ENCODE measurements around the gene NDC80. TPM values are rescaled to one million over a fixed set of nuclear protein-coding genes. Genes with fewer than 3 reads are reported as not detected.
A peak's percentile ranks its signal among the peaks of the same experiment; 100 is the strongest.

NDC80 gene
- total and polyA plus RNA-seq, 9 of the 15 experiments (the other 6 are each of a cell fraction or from before 2014, with no cell fraction given), result 65.2 to 97.9 (median 83.3) TPM

GRCh38 chr18:2655954-2656236 lies 84.5 kb downstream of the NDC80 start (continued):
- TF ChIP-seq FOXA3 (CRISPR knock-in tag; conservative IDR thresholded peaks at IDR 0.05 in 1 of 2, IDR thresholded peaks at IDR 0.05 in 1 of 2), result peak in 1 of 2 experiments; percentile 7; a peak in 1 of 4 replicates
- TF ChIP-seq ZNF79 (CRISPR knock-in tag; IDR thresholded peaks at IDR 0.05; ENCODE audit: low read depth), result no peak
- TF ChIP-seq NR3C1 (CRISPR knock-in tag; IDR thresholded peaks at IDR 0.05), result no peak
- peak; percentile 42; the same call in 1 of the 2 replicates for TF ChIP-seq NKRF (IDR thresholded peaks at IDR 0.05; ENCODE audit: borderline replicate concordance)
- TF ChIP-seq ATF2 (CRISPR knock-in tag; IDR thresholded peaks at IDR 0.05), result no peak; the same call in 1 of the 2 replicates
- 0 out of 2 replicates have a peak, but pooled peaks have one; percentile 24 for TF ChIP-seq ZBTB2 (IDR thresholded peaks at IDR 0.05)
- no peak for TF ChIP-seq KLF6 (CRISPR knock-in tag; IDR thresholded peaks at IDR 0.05; ENCODE audit: borderline replicate concordance)
- no peak for TF ChIP-seq NCOA6 (IDR thresholded peaks at IDR 0.05)
- no peak for TF ChIP-seq ZNF586 (CRISPR knock-in tag; conservative IDR thresholded peaks at IDR 0.05)
- TF ChIP-seq ZNF174 (CRISPR knock-in tag; IDR thresholded peaks at IDR 0.05), result no peak
- TF ChIP-seq ZSCAN29 (IDR thresholded peaks at IDR 0.05), result no peak
- 0 out of 2 replicates have a peak, but pooled peaks have one; percentile 7 for TF ChIP-seq MAX (CRISPR knock-in tag; IDR thresholded peaks at IDR 0.05)
- TF ChIP-seq MEIS2 (IDR thresholded peaks at IDR 0.05; ENCODE audit: partially characterized antibody), result no peak
- TF ChIP-seq CEBPB (tag; IDR thresholded peaks at IDR 0.05), result no peak
- TF ChIP-seq ZBED1 (IDR thresholded peaks at IDR 0.05), result peak; percentile 11; the same call in 1 of the 2 replicates
- TF ChIP-seq U2AF2 (optimal IDR thresholded peaks at IDR 0.05; ENCODE audit: low read depth, low read length), result no peak
- no peak for TF ChIP-seq ZEB2 (IDR thresholded peaks at IDR 0.05)
- no peak for TF ChIP-seq DACH1 (IDR thresholded peaks at IDR 0.05; ENCODE audit: partially characterized antibody)
- no peak for TF ChIP-seq SMARCA5 (IDR thresholded peaks at IDR 0.05)
- no peak for TF ChIP-seq ZNF408 (CRISPR knock-in tag; IDR thresholded peaks at IDR 0.05; ENCODE audit: low read depth)
- TF ChIP-seq NONO (IDR thresholded peaks at IDR 0.05; ENCODE audit: low read depth in 2 of 2, low read length in 1 of 2), result no peak
- TF ChIP-seq EP400 (IDR thresholded peaks at IDR 0.05), result no peak
- no peak for TF ChIP-seq ARHGAP35 (IDR thresholded peaks at IDR 0.05; ENCODE audit: partially characterized antibody)
- TF ChIP-seq CAMTA2 (CRISPR knock-in tag; conservative IDR thresholded peaks at IDR 0.05), result no peak
- no peak for TF ChIP-seq NEUROD1 (IDR thresholded peaks at IDR 0.05; ENCODE audit: borderline replicate concordance, low read depth, low read length, partially characterized antibody)
- TF ChIP-seq OTX1 (CRISPR knock-in tag; IDR thresholded peaks at IDR 0.05), result no peak
- no peak for TF ChIP-seq SMARCA4 (IDR thresholded peaks at IDR 0.05)
- TF ChIP-seq XRCC5 (IDR thresholded peaks at IDR 0.05; ENCODE audit: low read depth, low read length), result no peak
- no peak for TF ChIP-seq ZNF121 (CRISPR knock-in tag; conservative IDR thresholded peaks at IDR 0.05)
- no peak for TF ChIP-seq ZNF140 (CRISPR knock-in tag; IDR thresholded peaks at IDR 0.05)

Measured in K562 (cell line).